Tibial nerve (tissue), 3 donors: ENCODE data around the gene FABP2.

Source experiments
- POLR2A ChIP-seq, 2 donors: fragments of 450-650 bp; IDR thresholded peaks; one replicate each; pipeline ENCODE4 v1.6.1; 2017; ENCODE audit warnings: antibody characterized with exemption in 2 of 2, mild to moderate bottlenecking in 2 of 2, moderate library complexity in 2 of 2
- TF ChIP-seq, protein P1 (sequence below), 5 experiments: fragments of 200-600 bp in 3 of 5; fragments of 450-650 bp in 2 of 5; sonication (generic) in 3 of 5; IDR thresholded peaks; one replicate each; pipeline ENCODE4 v1.5.1; 2016 to 2019; ENCODE audit warnings: antibody characterized with exemption in 5 of 5, mild to moderate bottlenecking in 3 of 5, moderate library complexity in 2 of 5

GRCh38 chr4:119281393-119281792 is 40.5 kb downstream of the FABP2 start:
- TF ChIP-seq, protein P1, sequence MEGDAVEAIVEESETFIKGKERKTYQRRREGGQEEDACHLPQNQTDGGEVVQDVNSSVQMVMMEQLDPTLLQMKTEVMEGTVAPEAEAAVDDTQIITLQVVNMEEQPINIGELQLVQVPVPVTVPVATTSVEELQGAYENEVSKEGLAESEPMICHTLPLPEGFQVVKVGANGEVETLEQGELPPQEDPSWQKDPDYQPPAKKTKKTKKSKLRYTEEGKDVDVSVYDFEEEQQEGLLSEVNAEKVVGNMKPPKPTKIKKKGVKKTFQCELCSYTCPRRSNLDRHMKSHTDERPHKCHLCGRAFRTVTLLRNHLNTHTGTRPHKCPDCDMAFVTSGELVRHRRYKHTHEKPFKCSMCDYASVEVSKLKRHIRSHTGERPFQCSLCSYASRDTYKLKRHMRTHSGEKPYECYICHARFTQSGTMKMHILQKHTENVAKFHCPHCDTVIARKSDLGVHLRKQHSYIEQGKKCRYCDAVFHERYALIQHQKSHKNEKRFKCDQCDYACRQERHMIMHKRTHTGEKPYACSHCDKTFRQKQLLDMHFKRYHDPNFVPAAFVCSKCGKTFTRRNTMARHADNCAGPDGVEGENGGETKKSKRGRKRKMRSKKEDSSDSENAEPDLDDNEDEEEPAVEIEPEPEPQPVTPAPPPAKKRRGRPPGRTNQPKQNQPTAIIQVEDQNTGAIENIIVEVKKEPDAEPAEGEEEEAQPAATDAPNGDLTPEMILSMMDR (IDR thresholded peaks at IDR 0.05) = no peak
- TF ChIP-seq POLR2A (IDR thresholded peaks at IDR 0.05) = no peak
